CD4-positive, alpha-beta T cell treated with Interleukin-1 beta for 1 hour (primary cell): Measurements from ENCODE around the gene UBE2L6.

Source experiments
- DNase-seq, 2 donors: peaks; one replicate each; pipeline ENCODE4 v3.0.0-alpha.2; 2020 to 2022

The UBE2L6 gene

GRCh38 chr11:57527056-57527631 is 40.3 kb downstream of the UBE2L6 start:
- peak; percentile 63 to 76 for DNase-seq

GRCh38 chr11:57523419-57523818 is 44.1 kb downstream of the UBE2L6 start:
- no peak for DNase-seq

- DNase-seq, result no peak
Observed at GRCh38 chr11:57521116-57521515, 46.4 kb downstream of the UBE2L6 start.

- no peak for DNase-seq
Observed at GRCh38 chr11:57516061-57516443, 51.4 kb downstream of the UBE2L6 start.

GRCh38 chr11:57515332-57516060 is 52.0 kb downstream of the UBE2L6 start, which contains the start of gene SLC43A1:
TSS of gene SLC43A1 (minus strand) at chr11:57515702. CDS start at chr11:57514111, 1,591 bp downstream.
- DNase-seq, result no peak

GRCh38 chr11:57514538-57515331 is 52.7 kb downstream of the UBE2L6 start:
- peak; percentile 38 to 42 for DNase-seq

- peak in 1 of 2 donors; percentile 25 for DNase-seq
Observed at GRCh38 chr11:57513911-57514537, 53.4 kb downstream of the UBE2L6 start.

GRCh38 chr11:57513452-57513795 is 54.0 kb downstream of the UBE2L6 start:
- DNase-seq, result no peak

GRCh38 chr11:57512646-57513451 is 54.6 kb downstream of the UBE2L6 start:
- DNase-seq, result no peak

- no peak for DNase-seq
Observed at GRCh38 chr11:57511741-57512430, 55.6 kb downstream of the UBE2L6 start.

- DNase-seq, result no peak
Observed at GRCh38 chr11:57508341-57509170, 58.9 kb downstream of the UBE2L6 start.

GRCh38 chr11:57506522-57506921 is 61.0 kb downstream of the UBE2L6 start:
- DNase-seq, result no peak

- DNase-seq, result no peak
Observed at GRCh38 chr11:57504511-57504910, 63.0 kb downstream of the UBE2L6 start.

- DNase-seq, result no peak
Observed at GRCh38 chr11:57502870-57503269, 64.6 kb downstream of the UBE2L6 start.

GRCh38 chr11:57502376-57502775 is 65.1 kb downstream of the UBE2L6 start:
- no peak for DNase-seq

- no peak for DNase-seq
Observed at GRCh38 chr11:57501953-57502352, 65.5 kb downstream of the UBE2L6 start.
